Liver (tissue), 9 donors: ENCODE results near the gene STK32C. TPM values are rescaled to one million over a fixed set of nuclear protein-coding genes. Genes with fewer than 3 reads are reported as not detected.

Experiments used
- DNase-seq: peaks from one replicate; pipeline ENCODE4 v3.0.0-alpha.2; 2017; ENCODE audit warnings: low spot score
- H3K27ac ChIP-seq, 2 donors: one replicate each; pipeline ENCODE4 v1.7.0; 2013; ENCODE audit warnings: inconsistent platforms in 2 of 2, low read length in 2 of 2, control low read depth in 1 of 2, low read depth in 1 of 2, mild to moderate bottlenecking in 1 of 2
- H3K27me3 ChIP-seq, 4 donors: one replicate each; pipeline versions ENCODE4 v1.6.1 to v1.7.0; 2013; ENCODE audit warnings: low read length in 3 of 4, inconsistent platforms in 1 of 4, mild to moderate bottlenecking in 1 of 4, moderate library complexity in 1 of 4; ENCODE audit not compliant: control insufficient read depth in 4 of 4, insufficient read depth in 4 of 4
- H3K36me3 ChIP-seq, 4 donors: one replicate each; pipeline versions ENCODE4 v1.6.1 to v1.7.0; 2013; ENCODE audit warnings: low read length in 3 of 4, mild to moderate bottlenecking in 3 of 4, low read depth in 1 of 4, moderate library complexity in 1 of 4; ENCODE audit not compliant: control insufficient read depth in 4 of 4, insufficient read depth in 3 of 4
- H3K4me1 ChIP-seq, 4 donors: one replicate each; pipeline versions ENCODE4 v1.6.1 to v1.7.0; 2013; ENCODE audit warnings: low read length in 3 of 4, mild to moderate bottlenecking in 3 of 4, moderate library complexity in 1 of 4; ENCODE audit not compliant: control insufficient read depth in 4 of 4, insufficient read depth in 4 of 4
- H3K4me3 ChIP-seq, 3 donors: one replicate each; pipeline versions ENCODE4 v1.6.1 to v1.7.0; 2013; ENCODE audit warnings: low read length in 3 of 3, control low read depth in 1 of 3, low read depth in 1 of 3, mild to moderate bottlenecking in 1 of 3
- H3K9ac ChIP-seq, 2 donors: one replicate each; pipeline ENCODE4 v1.7.0; 2013; ENCODE audit warnings: low read length in 2 of 2, mild to moderate bottlenecking in 2 of 2, moderate library complexity in 2 of 2, control low read depth in 1 of 2, low read depth in 1 of 2
- H3K9me3 ChIP-seq, 4 donors: one replicate each; pipeline versions ENCODE4 v1.6.1 to v1.7.0; 2013; ENCODE audit warnings: low read length in 3 of 4; ENCODE audit not compliant: control insufficient read depth in 4 of 4
- ATF3 ChIP-seq: IDR thresholded peaks from 2 replicates; pipeline ENCODE4 v1.6.1; 2016; ENCODE audit warnings: antibody characterized with exemption
- CTCF ChIP-seq: fragments of 150-350 bp; IDR thresholded peaks from 2 replicates; pipeline ENCODE4 v1.5.1; 2017; ENCODE audit warnings: improper control_type of control experiment, low read depth, low read length; ENCODE audit not compliant: missing input control
- EGR1 ChIP-seq, 2 donors: IDR thresholded peaks; 2 replicates each; pipeline ENCODE4 v1.6.1; 2016 to 2018; ENCODE audit warnings: antibody characterized with exemption in 2 of 2, low read depth in 2 of 2
- FOXA1 ChIP-seq: IDR thresholded peaks from 2 replicates; pipeline ENCODE4 v1.6.1; 2016; ENCODE audit warnings: antibody characterized with exemption
- FOXA2 ChIP-seq: IDR thresholded peaks from 2 replicates; pipeline ENCODE4 v1.6.1; 2016; ENCODE audit warnings: antibody characterized with exemption
- GABPA ChIP-seq, 2 donors: IDR thresholded peaks in 1 of 2; conservative IDR thresholded peaks in 1 of 2; 2 replicates each; pipeline ENCODE4 v1.6.1; 2016; ENCODE audit warnings: antibody characterized with exemption in 2 of 2, mild to moderate bottlenecking in 1 of 2, moderate library complexity in 1 of 2
- HNF4G ChIP-seq: IDR thresholded peaks from 2 replicates; pipeline ENCODE4 v1.6.1; 2016; ENCODE audit warnings: antibody characterized with exemption
- JUND ChIP-seq, 2 donors: IDR thresholded peaks; 2 replicates each; pipeline ENCODE4 v1.6.1; 2016; ENCODE audit warnings: antibody characterized with exemption in 2 of 2
- MAX ChIP-seq: IDR thresholded peaks from 2 replicates; pipeline ENCODE4 v1.6.1; 2016; ENCODE audit warnings: antibody characterized with exemption
- NR2F2 ChIP-seq: IDR thresholded peaks from 2 replicates; pipeline ENCODE4 v1.6.1; 2016; ENCODE audit warnings: antibody characterized with exemption
- RAD21 ChIP-seq, 2 donors: IDR thresholded peaks; 2 replicates each; pipeline ENCODE4 v1.6.1; 2016; ENCODE audit warnings: antibody characterized with exemption in 2 of 2, mild to moderate bottlenecking in 2 of 2
- REST ChIP-seq: IDR thresholded peaks from 2 replicates; pipeline ENCODE4 v1.6.1; 2016; ENCODE audit warnings: antibody characterized with exemption, mild to moderate bottlenecking
- RXRA ChIP-seq, 2 donors: IDR thresholded peaks; 2 replicates each; pipeline ENCODE4 v1.6.1; 2017 to 2018; ENCODE audit warnings: antibody characterized with exemption in 2 of 2, mild to moderate bottlenecking in 1 of 2
- SP1 ChIP-seq: IDR thresholded peaks from 2 replicates; pipeline ENCODE4 v1.6.1; 2018; ENCODE audit warnings: antibody characterized with exemption, mild to moderate bottlenecking
- TAF1 ChIP-seq: conservative IDR thresholded peaks from 2 replicates; pipeline ENCODE4 v1.6.1; 2016; ENCODE audit warnings: antibody characterized with exemption, mild to moderate bottlenecking
- YY1 ChIP-seq: IDR thresholded peaks from 2 replicates; pipeline ENCODE4 v1.6.1; 2016; ENCODE audit warnings: antibody characterized with exemption, mild to moderate bottlenecking
- ZBTB33 ChIP-seq: IDR thresholded peaks from 2 replicates; pipeline ENCODE4 v1.6.1; 2016; ENCODE audit warnings: antibody characterized with exemption
- WGBS: extraction: QIAGEN DNeasy Blood & Tissue Kit; methylation state at CpG from one replicate; pipeline ENCODE4 v1.1.7; 2013; 5-methylcytosine and 5-hydroxymethylcytosine counted together
- polyA plus RNA-seq, 2 donors: library from polyadenylated mRNA; stranded (reverse) in 1 of 2; unstranded in 1 of 2; fragments of 200-250 nt in 1 of 2; fragments of >200 nt in 1 of 2; fragmentation: Nextera tagmentation in 1 of 2; extraction: Ambion mirVana in 1 of 2; gene quantifications; one replicate each; pipeline versions ENCODE4 v1.2.1 to v1.2.3, GENCODE V29; 2013 to 2015
- total RNA-seq, 2 donors: library from RNA; depleted of rRNA; stranded (reverse); fragments of >200 nt; gene quantifications; one replicate each; pipeline ENCODE4 v1.2.3, GENCODE V29; 2014
- donor health status: healthy.
- donor health status: healthy.
- donor health status: healthy.
- donor health status: healthy.
- donor health status: healthy.

STK32C gene
- total and polyA plus RNA-seq, 4 donors, result 1.8 to 4.6 (median 2.2) TPM

- Histone ChIP-seq H3K9me3 (no peaks in the 10 kb centered on the region), H3K4me1 (no peaks in the 10 kb centered on the region), H3K9ac (no peak overlapping the region), H3K27me3 (peaks cover 0 to 2% (median 0%) of the 10 kb centered on the region in 4 donors), H3K4me3 (no peak overlapping the region), H3K27ac (no peak overlapping the region), H3K36me3 (no peaks in the 10 kb centered on the region)
- no peak for DNase-seq
- TF ChIP-seq TAF1 (no peak), ZBTB33 (no peak), NR2F2 (no peak), EGR1 (IDR thresholded peaks at IDR 0.05; ENCODE audit: low read depth in 2 of 2) (no peak), ATF3 (no peak), SP1 (no peak)
- 91% methylated on average over 20 of the region's 20 CpGs for WGBS
These were observed 27.1 kb downstream of the STK32C start for GRCh38 chr10:132280646-132281074.

- no peaks in the 10 kb centered on the region for H3K4me1 ChIP-seq
- H3K9ac ChIP-seq, result no peak overlapping the region
- no peaks in the 10 kb centered on the region for H3K9me3 ChIP-seq
- WGBS, result 89% methylated on average over 43 of the region's 43 CpGs
- DNase-seq, result no peak
- peaks cover 0 to 2% (median 0%) of the 10 kb centered on the region in 4 donors for H3K27me3 ChIP-seq
- H3K36me3 ChIP-seq, result no peaks in the 10 kb centered on the region
- H3K4me3 ChIP-seq, result no peak overlapping the region
- no peak for TF ChIP-seq MAX
- no peak for TF ChIP-seq REST
- no peak for TF ChIP-seq YY1
- TF ChIP-seq RXRA (IDR thresholded peaks at IDR 0.05), result no peak
- no peak for TF ChIP-seq TAF1
- no peak for TF ChIP-seq RAD21 (IDR thresholded peaks at IDR 0.05)
- no peak for TF ChIP-seq ATF3
- TF ChIP-seq GABPA (IDR thresholded peaks at IDR 0.05 in 1 of 2, conservative IDR thresholded peaks at IDR 0.05 in 1 of 2), result no peak
- TF ChIP-seq CTCF, result no peak
- TF ChIP-seq NR2F2, result no peak
- TF ChIP-seq JUND (IDR thresholded peaks at IDR 0.05), result no peak
- TF ChIP-seq HNF4G, result no peak
- no peak for TF ChIP-seq ZBTB33
- TF ChIP-seq SP1, result no peak
- no peak for TF ChIP-seq FOXA1
- TF ChIP-seq FOXA2, result no peak
- no peak for TF ChIP-seq EGR1 (IDR thresholded peaks at IDR 0.05; ENCODE audit: low read depth in 2 of 2)
- no peak overlapping the region for H3K27ac ChIP-seq
These were observed 27.7 kb downstream of the STK32C start for GRCh38 chr10:132279873-132280645.
